ENCODE measurements around the gene GUCY1B1. TPM values are rescaled to one million over a fixed set of nuclear protein-coding genes. Genes with fewer than 3 reads are reported as not detected.
A peak's percentile ranks its signal among the peaks of the same experiment; 100 is the strongest.

The GUCY1B1 gene
- total RNA-seq, 1 donor from 2014 or later = 2.2 TPM

GRCh38 chr4:155800685-155801343 is 42.0 kb downstream of the GUCY1B1 start:
- Mint-ChIP-seq H3K9me3 (ENCODE audit: unreplicated experiment) (no peaks in the 10 kb centered on the region), H3K36me3 (ENCODE audit: unreplicated experiment) (no peaks in the 10 kb centered on the region), H3K27me3 (ENCODE audit: unreplicated experiment) (no peaks in the 10 kb centered on the region), H3K4me1 (ENCODE audit: low read depth, unreplicated experiment) (peaks cover 8% of the 10 kb centered on the region), H3K27ac (ENCODE audit: unreplicated experiment) (no peak overlapping the region), H3K4me3 (ENCODE audit: unreplicated experiment) (no peak overlapping the region)
- TF ChIP-seq CTCF (IDR thresholded peaks at IDR 0.05; ENCODE audit: partially characterized antibody, unreplicated experiment) = no peak
- DNase-seq = no peak

- Mint-ChIP-seq H3K27me3 (ENCODE audit: unreplicated experiment) (no peaks in the 10 kb centered on the region), H3K4me1 (ENCODE audit: low read depth, unreplicated experiment) (peaks cover 7% of the 10 kb centered on the region)
- DNase-seq = no peak
Observed at GRCh38 chr4:155802190-155802959, 43.6 kb downstream of the GUCY1B1 start.

GRCh38 chr4:155805016-155805415 is 46.2 kb downstream of the GUCY1B1 start:
- Mint-ChIP-seq H3K36me3 (ENCODE audit: unreplicated experiment) (no peaks in the 10 kb centered on the region), H3K27ac (ENCODE audit: unreplicated experiment) (no peak overlapping the region), H3K9me3 (ENCODE audit: unreplicated experiment) (no peaks in the 10 kb centered on the region), H3K4me1 (ENCODE audit: low read depth, unreplicated experiment) (peaks cover 7% of the 10 kb centered on the region), H3K27me3 (ENCODE audit: unreplicated experiment) (no peaks in the 10 kb centered on the region), H3K4me3 (ENCODE audit: unreplicated experiment) (no peak overlapping the region)
- no peak for TF ChIP-seq CTCF (IDR thresholded peaks at IDR 0.05; ENCODE audit: partially characterized antibody, unreplicated experiment)
- no peak for DNase-seq

More at GRCh38 chr4:155802190-155802959, 43.6 kb downstream of the GUCY1B1 start:
- Mint-ChIP-seq H3K36me3 (ENCODE audit: unreplicated experiment) (no peaks in the 10 kb centered on the region), H3K9me3 (ENCODE audit: unreplicated experiment) (no peaks in the 10 kb centered on the region), H3K4me3 (ENCODE audit: unreplicated experiment) (no peak overlapping the region), H3K27ac (ENCODE audit: unreplicated experiment) (peak overlapping the region; percentile 83)
- no peak for TF ChIP-seq CTCF (IDR thresholded peaks at IDR 0.05; ENCODE audit: partially characterized antibody, unreplicated experiment)

- H3K9me3 Mint-ChIP-seq (ENCODE audit: unreplicated experiment) = no peaks in the 10 kb centered on the region
- H3K4me1 Mint-ChIP-seq (ENCODE audit: low read depth, unreplicated experiment) = peaks cover 4% of the 10 kb centered on the region
- H3K27me3 Mint-ChIP-seq (ENCODE audit: unreplicated experiment) = no peaks in the 10 kb centered on the region
- TF ChIP-seq CTCF (IDR thresholded peaks at IDR 0.05; ENCODE audit: partially characterized antibody, unreplicated experiment) = no peak
- DNase-seq = no peak
- no peak overlapping the region for H3K27ac Mint-ChIP-seq (ENCODE audit: unreplicated experiment)
- H3K4me3 Mint-ChIP-seq (ENCODE audit: unreplicated experiment) = no peak overlapping the region
- no peaks in the 10 kb centered on the region for H3K36me3 Mint-ChIP-seq (ENCODE audit: unreplicated experiment)
Observed at GRCh38 chr4:155807021-155807420, 48.2 kb downstream of the GUCY1B1 start.

- Mint-ChIP-seq H3K27me3 (ENCODE audit: unreplicated experiment) (no peaks in the 10 kb centered on the region), H3K4me1 (ENCODE audit: low read depth, unreplicated experiment) (no peaks in the 10 kb centered on the region), H3K27ac (ENCODE audit: unreplicated experiment) (no peak overlapping the region), H3K4me3 (ENCODE audit: unreplicated experiment) (no peak overlapping the region), H3K9me3 (ENCODE audit: unreplicated experiment) (no peaks in the 10 kb centered on the region), H3K36me3 (ENCODE audit: unreplicated experiment) (no peaks in the 10 kb centered on the region)
- TF ChIP-seq CTCF (IDR thresholded peaks at IDR 0.05; ENCODE audit: partially characterized antibody, unreplicated experiment) = peak; percentile 63
- DNase-seq = no peak
Observed at GRCh38 chr4:155809835-155810234, 51.0 kb downstream of the GUCY1B1 start.

Data from glutamatergic neuron (in vitro differentiated cells).